GM12875 (cell line): Measurements from ENCODE around the gene RNU11.
"Not testable (repeated sequence)": the region's sequence is repeated elsewhere in the genome, so short reads cannot be mapped to it uniquely, and the experiment has no call there.

Experiments used
- H3K4me3 ChIP-seq: one replicate; pipeline ENCODE4 v1.5.1; 2011; ENCODE audit warnings: low read depth, low read length, control low read depth
- TF ChIP-seq, protein P1 (sequence below): IDR thresholded peaks from 2 replicates; pipeline ENCODE4 v1.5.1; 2011; ENCODE audit warnings: low read depth, mild to moderate bottlenecking, control low read depth, inconsistent platforms, low read length, moderate library complexity, borderline replicate concordance; ENCODE audit not compliant: insufficient read depth

The RNU11 gene

DNA sequence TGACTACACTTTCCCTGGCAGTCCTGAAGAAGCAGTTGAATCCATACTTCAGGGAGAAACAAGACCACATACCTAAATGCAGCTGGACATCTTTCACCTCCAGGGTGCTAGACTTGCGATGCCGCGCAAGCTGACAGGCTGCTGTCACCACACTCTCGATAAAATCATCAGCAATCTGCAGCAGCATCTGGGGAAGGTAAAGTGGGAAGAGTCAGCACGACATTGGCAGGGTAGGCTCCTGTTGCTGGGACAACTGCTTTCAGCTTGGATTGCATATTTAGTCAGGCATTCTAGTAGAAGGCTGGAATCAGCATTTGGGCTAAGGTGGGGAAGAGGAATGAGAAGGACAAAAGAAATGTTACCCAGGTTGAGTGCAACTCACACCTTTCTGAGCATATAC, 35.2 kb upstream of the RNU11 start:
- H3K4me3 ChIP-seq = no peak overlapping the region
- TF ChIP-seq, protein P1, sequence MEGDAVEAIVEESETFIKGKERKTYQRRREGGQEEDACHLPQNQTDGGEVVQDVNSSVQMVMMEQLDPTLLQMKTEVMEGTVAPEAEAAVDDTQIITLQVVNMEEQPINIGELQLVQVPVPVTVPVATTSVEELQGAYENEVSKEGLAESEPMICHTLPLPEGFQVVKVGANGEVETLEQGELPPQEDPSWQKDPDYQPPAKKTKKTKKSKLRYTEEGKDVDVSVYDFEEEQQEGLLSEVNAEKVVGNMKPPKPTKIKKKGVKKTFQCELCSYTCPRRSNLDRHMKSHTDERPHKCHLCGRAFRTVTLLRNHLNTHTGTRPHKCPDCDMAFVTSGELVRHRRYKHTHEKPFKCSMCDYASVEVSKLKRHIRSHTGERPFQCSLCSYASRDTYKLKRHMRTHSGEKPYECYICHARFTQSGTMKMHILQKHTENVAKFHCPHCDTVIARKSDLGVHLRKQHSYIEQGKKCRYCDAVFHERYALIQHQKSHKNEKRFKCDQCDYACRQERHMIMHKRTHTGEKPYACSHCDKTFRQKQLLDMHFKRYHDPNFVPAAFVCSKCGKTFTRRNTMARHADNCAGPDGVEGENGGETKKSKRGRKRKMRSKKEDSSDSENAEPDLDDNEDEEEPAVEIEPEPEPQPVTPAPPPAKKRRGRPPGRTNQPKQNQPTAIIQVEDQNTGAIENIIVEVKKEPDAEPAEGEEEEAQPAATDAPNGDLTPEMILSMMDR = no peak

DNA sequence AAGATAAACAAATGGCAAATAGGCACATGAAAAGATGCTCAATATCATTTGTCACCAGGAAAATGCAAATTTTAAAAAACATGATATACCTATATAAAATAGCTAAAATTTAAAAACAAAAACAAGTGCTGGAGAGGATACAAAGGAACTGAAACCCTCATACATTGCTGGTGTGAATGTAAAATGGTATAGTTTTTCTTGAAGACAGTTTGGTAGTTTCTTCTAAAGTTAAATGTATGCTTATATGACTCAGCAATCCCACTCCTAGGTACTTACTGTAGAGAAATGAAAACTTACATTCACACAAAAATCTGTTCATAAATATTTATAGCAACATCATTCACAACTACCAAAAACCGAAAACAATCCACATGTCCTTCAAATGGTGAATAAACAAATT, 16.7 kb upstream of the RNU11 start:
- no peak overlapping the region for H3K4me3 ChIP-seq
- TF ChIP-seq, protein P1 = no peak

DNA sequence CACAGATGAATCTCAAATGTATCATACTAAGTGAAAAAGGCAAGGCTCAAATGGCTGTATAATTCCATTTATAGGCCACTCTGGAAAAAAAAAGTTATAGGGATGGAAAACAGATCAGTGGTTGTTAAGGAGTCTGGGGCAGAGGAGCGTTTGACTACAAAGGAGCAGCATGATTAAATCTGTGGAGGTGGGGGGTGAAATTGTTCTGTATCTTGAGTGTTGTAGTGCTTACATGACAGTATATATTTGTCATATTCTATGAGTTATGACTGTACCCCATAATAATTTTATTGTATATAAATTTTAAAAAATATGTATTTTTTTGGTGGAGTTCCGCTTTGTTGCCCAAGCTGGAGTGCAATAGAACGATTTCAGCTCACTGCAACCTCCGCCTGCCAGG, 15.8 kb upstream of the RNU11 start:
- TF ChIP-seq, protein P1 = no peak
- no peak overlapping the region for H3K4me3 ChIP-seq

DNA sequence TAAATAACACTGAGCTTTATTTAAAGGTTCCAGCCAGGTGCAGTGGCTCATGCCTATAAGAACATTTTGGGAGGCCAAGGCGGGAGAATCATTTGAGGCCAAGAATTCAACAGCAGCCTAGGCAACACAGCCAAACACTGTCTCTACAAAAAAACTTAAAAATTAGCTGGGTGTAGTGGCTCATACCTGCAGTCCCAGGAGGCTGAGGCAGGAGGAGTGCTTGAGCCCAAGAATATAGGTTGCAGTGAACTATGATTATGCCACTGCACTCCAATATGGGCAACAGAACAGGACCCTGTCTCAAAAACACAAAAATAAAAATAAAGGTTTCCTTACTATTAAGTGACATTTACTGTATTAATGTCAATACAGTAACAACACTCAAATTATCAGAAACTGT, 7.6 kb upstream of the RNU11 start:
- H3K4me3 ChIP-seq = no peak overlapping the region

DNA sequence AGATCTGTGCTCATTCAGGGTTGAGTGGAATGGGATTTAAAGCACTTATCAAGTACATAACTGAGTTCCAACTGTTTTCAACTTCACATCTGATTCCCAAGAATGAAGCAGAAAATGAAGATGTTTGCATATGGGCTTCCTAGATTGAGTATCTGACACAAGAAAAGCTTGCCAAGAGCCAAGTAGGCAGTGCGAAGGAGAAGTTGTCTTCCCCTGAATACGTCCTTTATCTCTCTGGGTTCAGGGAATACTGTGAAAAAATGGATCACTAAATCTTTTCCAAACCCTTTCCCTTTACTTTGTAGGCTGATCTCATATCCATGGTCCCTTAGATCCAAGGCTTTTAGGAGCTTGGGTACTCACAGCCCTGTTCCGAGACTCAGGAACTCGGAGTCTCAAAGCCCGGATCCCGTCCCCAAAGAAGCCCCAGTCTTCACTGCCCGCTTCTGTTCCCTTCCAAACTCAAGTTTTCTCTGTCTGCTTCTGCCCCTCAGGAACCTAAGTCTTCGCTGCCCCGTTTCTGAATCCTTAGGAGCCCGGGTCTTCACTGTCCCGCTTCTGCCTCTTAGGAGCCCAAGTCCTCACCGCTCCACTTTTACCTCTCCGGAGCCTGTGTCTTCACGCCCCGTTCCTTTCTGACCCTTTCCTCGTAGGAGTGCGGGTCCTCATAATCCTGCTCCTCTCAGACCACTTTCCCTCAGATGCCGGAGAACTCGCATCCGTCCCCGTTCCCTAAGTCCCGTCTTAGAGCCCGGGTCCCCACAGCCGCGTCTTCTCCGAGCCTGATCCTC, 6.1 kb upstream of the RNU11 start:
- TF ChIP-seq, protein P1 = no peak
- peak overlapping the region; percentile 60 for H3K4me3 ChIP-seq

More for the DNA sequence above, 7.6 kb upstream of the RNU11 start:
- TF ChIP-seq, protein P1 = peak; percentile 50; the same call in 1 of the 2 replicates

DNA sequence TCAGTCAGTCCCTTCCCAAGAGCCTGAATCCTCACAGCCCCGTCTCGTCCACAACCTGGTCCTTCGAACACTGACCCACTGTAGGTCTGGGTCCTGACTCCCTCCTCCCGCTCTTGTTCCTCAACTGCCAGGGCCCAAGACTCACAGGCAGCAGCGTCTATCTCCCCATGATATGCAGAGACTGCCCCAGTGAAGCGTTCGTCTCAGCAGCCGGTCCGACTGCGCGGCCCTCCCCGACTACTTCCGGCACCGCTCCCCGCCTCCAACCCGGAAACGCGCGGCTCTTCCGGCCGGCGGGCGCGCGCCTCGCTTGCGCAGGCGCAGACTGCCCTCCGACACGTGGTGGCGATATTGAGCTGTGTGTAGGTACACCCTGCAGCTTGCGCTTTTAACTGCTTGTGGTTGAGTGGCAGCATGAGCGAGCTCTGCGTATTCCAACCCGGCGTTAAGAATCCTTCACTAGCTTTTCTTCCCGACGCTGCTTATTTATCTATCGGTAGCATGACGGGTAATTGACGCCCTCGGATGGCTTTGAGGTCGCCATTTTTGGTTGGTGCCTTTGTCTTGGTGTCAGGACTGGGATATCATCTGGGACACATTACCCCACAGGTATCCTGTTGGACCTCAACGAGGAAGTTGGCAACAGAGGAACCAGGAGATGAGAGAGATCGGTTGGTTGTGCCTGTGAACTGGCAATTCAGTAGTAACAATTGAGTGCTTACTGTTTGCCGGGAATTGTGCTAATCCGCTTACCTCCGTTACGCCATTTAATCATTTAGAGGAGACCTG, 5.4 kb upstream of the RNU11 start, which contains the start of gene TAF12:
TAF12 (minus strand) TSS at position 221 of the 789 bp plus-strand sequence. CDS start 20,986 bp downstream, outside the sequence.
- H3K4me3 ChIP-seq = peak within 1 kb of the TSS; percentile 60
- TF ChIP-seq, protein P1 = peak; percentile 32; the same call in 1 of the 2 replicates

DNA sequence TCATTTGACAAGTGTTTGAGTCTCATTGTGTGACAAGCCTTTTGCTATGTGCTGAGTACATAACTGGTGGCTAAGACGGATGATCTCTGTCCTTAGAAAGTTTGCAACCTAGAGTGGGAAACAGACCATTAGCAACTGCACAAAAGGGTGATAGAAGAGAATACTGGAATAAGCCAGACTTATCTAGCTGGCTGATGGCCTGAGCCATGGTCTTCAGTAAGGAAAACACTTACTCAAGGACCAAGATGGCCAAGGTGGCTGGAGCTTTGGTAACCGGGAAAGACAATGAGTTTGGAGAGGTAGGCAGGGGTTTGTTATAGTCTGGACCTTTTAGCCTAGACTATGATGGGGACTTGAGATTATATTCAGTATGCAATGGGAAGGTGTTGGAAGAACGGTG, 3.9 kb upstream of the RNU11 start:
- no peak overlapping the region for H3K4me3 ChIP-seq
- TF ChIP-seq, protein P1 = no peak

DNA sequence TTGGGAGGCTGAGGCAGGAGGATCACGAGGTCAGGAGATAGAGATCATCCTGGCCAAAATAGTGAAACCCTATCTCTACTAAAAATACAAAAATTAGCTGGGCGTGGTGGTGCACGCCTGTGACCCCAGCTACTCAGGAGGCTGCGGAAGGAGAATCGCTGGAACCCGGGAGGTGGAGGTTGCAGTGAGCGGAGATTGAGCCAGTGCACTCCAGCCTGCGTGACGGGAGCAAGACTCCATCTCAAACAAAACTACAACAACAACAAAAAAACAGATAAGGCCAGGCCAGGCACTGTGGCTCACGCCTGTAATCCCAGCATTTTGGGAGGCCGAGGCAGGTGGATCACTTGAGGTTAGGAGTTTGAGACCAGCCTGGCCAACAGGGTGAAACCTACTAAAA, 3.0 kb upstream of the RNU11 start:
- not testable (repeated sequence) for H3K4me3 ChIP-seq
